AG04449 (cell line): Measurements from ENCODE around the gene CLDN20.
"Not testable (repeated sequence)": the region's sequence is repeated elsewhere in the genome, so short reads cannot be mapped to it uniquely, and the experiment has no call there.

Experiments used
- CTCF ChIA-PET: fragments of 350-600 bp; formaldehyde crosslinking; extraction: SDS; loops from one replicate; lab custom pipeline; 2021; ENCODE audit warnings: antibody characterized with exemption; lab: Yijun Ruan, JAX
- POLR2A ChIA-PET: fragments of 400-600, 350-600 bp; formaldehyde crosslinking; extraction: SDS; loops from one replicate; lab custom pipeline; 2020; ENCODE audit warnings: antibody characterized with exemption, inconsistent platforms; lab: Yijun Ruan, JAX
- DNase-seq: peaks from one replicate; pipeline ENCODE4 v3.0.0-alpha.2; 2010; ENCODE audit warnings: low read depth, low spot score
- H3K4me3 ChIP-seq: 2 replicates; pipeline ENCODE4 v1.5.1; 2011; ENCODE audit warnings: low read depth, mild to moderate bottlenecking, control low read depth, low read length
- CTCF ChIP-seq: IDR thresholded peaks from one replicate; pipeline ENCODE4 v1.5.1; 2011; ENCODE audit warnings: mild to moderate bottlenecking, moderate library complexity, low read length, control low read depth, inconsistent platforms; ENCODE audit not compliant: insufficient read depth; ENCODE audit errors: missing control alignments

Gene CLDN20

GRCh38 chr6:155221086-155221485 is 42.7 kb upstream of the CLDN20 start:
- ChIA-PET CTCF (interaction anchor here (3.9 kb wide), 1 partner anchor 27 kb away, joined by 17 read pairs; no protein-coding TSS in a partner anchor), POLR2A (no interaction called here)
- TF ChIP-seq CTCF, result no peak
- DNase-seq, result no peak
- no peak overlapping the region for H3K4me3 ChIP-seq

- POLR2A ChIA-PET, result interaction anchor here (1.1 kb wide), 1 partner anchor 26 kb away, joined by 3 read pairs; no protein-coding TSS in a partner anchor
- DNase-seq, result no peak
- TF ChIP-seq CTCF, result no peak
- CTCF ChIA-PET, result interaction anchor here (1.3 to 3.9 kb wide), 4 partner anchors 10 to 45 kb away, joined by 4 to 17 read pairs (median 6); no protein-coding TSS in a partner anchor
- H3K4me3 ChIP-seq, result no peak overlapping the region
These were observed 41.3 kb upstream of the CLDN20 start for GRCh38 chr6:155222506-155222905.

- no peak for TF ChIP-seq CTCF
- ChIA-PET POLR2A (interaction anchor here (1.1 kb wide), 1 partner anchor 24 kb away, joined by 3 read pairs; no protein-coding TSS in a partner anchor), CTCF (interaction anchor here (1.5 to 3.9 kb wide), 4 partner anchors 11 to 24 kb away, joined by 3 to 17 read pairs (median 6); no protein-coding TSS in a partner anchor)
- peak; percentile 71 for DNase-seq
- no peak overlapping the region for H3K4me3 ChIP-seq
These were observed 40.0 kb upstream of the CLDN20 start for GRCh38 chr6:155223646-155224451.

- H3K4me3 ChIP-seq, result no peak overlapping the region
- no peak for TF ChIP-seq CTCF
- DNase-seq, result no peak
- CTCF ChIA-PET, result interaction anchor here (1.5 to 3.9 kb wide), 3 partner anchors 10 to 23 kb away, joined by 3 to 17 read pairs (median 4); no protein-coding TSS in a partner anchor
- POLR2A ChIA-PET, result no interaction called here
These were observed 39.2 kb upstream of the CLDN20 start for GRCh38 chr6:155224618-155225017.

GRCh38 chr6:155227046-155227445 is 36.8 kb upstream of the CLDN20 start:
- H3K4me3 ChIP-seq, result no peak overlapping the region
- ChIA-PET POLR2A (no interaction called here), CTCF (interaction anchor here (1.3 kb wide), 1 partner anchor 21 kb away, joined by 4 read pairs; no protein-coding TSS in a partner anchor)
- TF ChIP-seq CTCF, result no peak
- no peak for DNase-seq

- TF ChIP-seq CTCF, result no peak
- H3K4me3 ChIP-seq, result no peak overlapping the region
- ChIA-PET CTCF (no interaction called here), POLR2A (no interaction called here)
- no peak for DNase-seq
These were observed 35.2 kb upstream of the CLDN20 start for GRCh38 chr6:155228546-155229166.

GRCh38 chr6:155230975-155231374 is 32.8 kb upstream of the CLDN20 start:
- DNase-seq, POLR2A ChIA-PET, H3K4me3 ChIP-seq: not testable (repeated sequence)
- CTCF ChIA-PET, result interaction anchor here (0.7 to 1.2 kb wide), 2 partner anchors 14 to 302 kb away, joined by 3 read pairs; no protein-coding TSS in a partner anchor
